Breast epithelium (tissue), 4 donors: ENCODE measurements around the gene CR1. TPM values are rescaled to one million over a fixed set of nuclear protein-coding genes. Genes with fewer than 3 reads are reported as not detected.

Experiments used
- DNase-seq, 2 donors: peaks; one replicate each; pipeline ENCODE4 v3.0.0-alpha.2; 2019; ENCODE audit warnings: low spot score in 2 of 2
- H3K27ac ChIP-seq, 2 donors: fragments of 200-600 bp; sonication (generic) in 1 of 2; one replicate each; pipeline ENCODE4 v1.5.1; 2016 to 2019; ENCODE audit warnings: mild to moderate bottlenecking in 1 of 2
- H3K27me3 ChIP-seq, 2 donors: fragments of 200-600 bp; sonication (generic) in 1 of 2; one replicate each; pipeline versions ENCODE4 v1.5.1 to v1.6.0; 2017 to 2019; ENCODE audit warnings: control low read depth in 1 of 2, mild to moderate bottlenecking in 1 of 2
- H3K36me3 ChIP-seq: fragments of 200-600 bp; one replicate; pipeline ENCODE4 v1.5.1; 2019
- H3K4me1 ChIP-seq, 2 donors: fragments of 200-600 bp; sonication (generic); one replicate each; pipeline ENCODE4 v1.5.1; 2016 to 2019; ENCODE audit warnings: control low read depth in 1 of 2
- H3K4me3 ChIP-seq, 3 donors: fragments of 200-600 bp; sonication (generic); 1 replicate in 2 of 3; 2 replicates in 1 of 3; pipeline ENCODE4 v1.5.1; 2016 to 2019; ENCODE audit warnings: mild to moderate bottlenecking in 3 of 3, moderate library complexity in 2 of 3
- H3K9me3 ChIP-seq, 2 donors: fragments of 200-600 bp; sonication (generic) in 1 of 2; one replicate each; pipeline ENCODE4 v1.5.1; 2016 to 2019; ENCODE audit warnings: control low read depth in 1 of 2
- CTCF ChIP-seq, 3 donors: fragments of 450-650 bp; IDR thresholded peaks; one replicate each; pipeline ENCODE4 v1.5.1; 2016 to 2017; ENCODE audit warnings: antibody characterized with exemption in 3 of 3, mild to moderate bottlenecking in 3 of 3, moderate library complexity in 3 of 3
- POLR2A ChIP-seq: fragments of 450-650 bp; IDR thresholded peaks from one replicate; pipeline ENCODE4 v1.6.1; 2016; ENCODE audit warnings: antibody characterized with exemption, mild to moderate bottlenecking, moderate library complexity
- POLR2AphosphoS5 ChIP-seq, 3 donors: sonication (generic); formaldehyde crosslinking; IDR thresholded peaks; one replicate each; pipeline ENCODE4 v1.6.1; 2017; ENCODE audit warnings: antibody characterized with exemption in 3 of 3
- intact Hi-C: fragments of 100-400 bp; cut with DNase I; formaldehyde crosslinking; loops from one replicate; pipeline ENCODE4 v1.15.1; 2023; ENCODE audit warnings: low total_unique reads
- total RNA-seq, 3 donors: library from RNA; depleted of rRNA; stranded (reverse); fragments of >200 nt; gene quantifications; one replicate each; pipeline ENCODE4 v1.1.0, GENCODE V29; 2016

The CR1 gene
- total RNA-seq: 10 to 100 TPM in 1 of 3 donors, 1 to 10 TPM in 2; 2.0 to 14.7 (median 3.7) TPM

GRCh38 chr1:207495801-207496792, at the start of gene CR1:
Gene CR1 (plus strand): TSS chr1:207496157. CDS start chr1:207496268, 111 bp downstream.
- Histone ChIP-seq H3K27me3 (peaks cover 0 to 21% of the 10 kb centered on the region in 2 donors), H3K36me3 (no peaks in the 10 kb centered on the region), H3K4me3 (peak within 1 kb of the TSS; percentile 41 to 59 (median 50)), H3K4me1 (no peaks in the 10 kb centered on the region), H3K27ac (no peak within 1 kb of the TSS), H3K9me3 (no peaks in the 10 kb centered on the region)
- intact Hi-C loops: no loop called here
- TF ChIP-seq POLR2AphosphoS5 (IDR thresholded peaks at IDR 0.05): no peak
- TF ChIP-seq CTCF (IDR thresholded peaks at IDR 0.05): no peak
- no peak for TF ChIP-seq POLR2A
- DNase-seq: no peak

- Histone ChIP-seq H3K9me3 (no peaks in the 10 kb centered on the region), H3K4me3 (peak overlapping the region; percentile 35 to 68 (median 54)), H3K27ac (no peak overlapping the region), H3K27me3 (peaks cover 0 to 26% of the 10 kb centered on the region in 2 donors), H3K36me3 (no peaks in the 10 kb centered on the region), H3K4me1 (no peaks in the 10 kb centered on the region)
- intact Hi-C loops: no loop called here
- TF ChIP-seq POLR2A (no peak), CTCF (IDR thresholded peaks at IDR 0.05) (no peak), POLR2AphosphoS5 (IDR thresholded peaks at IDR 0.05) (no peak)
- DNase-seq: no peak
These were observed 42.3 kb upstream of the CR1 start for GRCh38 chr1:207453710-207454045.

- TF ChIP-seq CTCF (IDR thresholded peaks at IDR 0.05) (no peak), POLR2AphosphoS5 (IDR thresholded peaks at IDR 0.05) (no peak), POLR2A (no peak)
- Histone ChIP-seq H3K36me3 (no peaks in the 10 kb centered on the region), H3K27ac (no peak within 1 kb of the TSS), H3K27me3 (peaks cover 0 to 26% of the 10 kb centered on the region in 2 donors), H3K9me3 (no peaks in the 10 kb centered on the region), H3K4me1 (no peaks in the 10 kb centered on the region), H3K4me3 (peak within 1 kb of the TSS; percentile 35 to 68 (median 54))
- DNase-seq: peak; percentile 19 to 51
- intact Hi-C loops: no loop called here
These were observed 41.7 kb upstream of the CR1 start, which contains the start of gene CR2 for GRCh38 chr1:207454046-207454964. Gene CR2 (plus strand): TSS chr1:207454328. CDS start chr1:207454419, 91 bp downstream.

- Histone ChIP-seq H3K36me3 (no peaks in the 10 kb centered on the region), H3K4me3 (peak overlapping the region in 2 of 3 donors; percentile 54 to 68), H3K27me3 (peaks cover 0 to 26% of the 10 kb centered on the region in 2 donors), H3K4me1 (no peaks in the 10 kb centered on the region), H3K27ac (no peak overlapping the region), H3K9me3 (no peaks in the 10 kb centered on the region)
- intact Hi-C loops: no loop called here
- DNase-seq: no peak
- TF ChIP-seq CTCF (IDR thresholded peaks at IDR 0.05): no peak
- TF ChIP-seq POLR2AphosphoS5 (IDR thresholded peaks at IDR 0.05): no peak
- no peak for TF ChIP-seq POLR2A
These were observed 40.7 kb upstream of the CR1 start for GRCh38 chr1:207455183-207455754.
